HG02623 (cell line): ENCODE results near the gene TRIM44.
"Not testable (repeated sequence)": the region's sequence is repeated elsewhere in the genome, so short reads cannot be mapped to it uniquely, and the experiment has no call there.

Experiments
- ATAC-seq: cut with Tn5 transposase; IDR thresholded peaks from one replicate; pipeline ENCODE4 v1.9.1; 2021; ENCODE audit warnings: moderate library complexity; ENCODE audit not compliant: unreplicated experiment

The TRIM44 gene

DNA sequence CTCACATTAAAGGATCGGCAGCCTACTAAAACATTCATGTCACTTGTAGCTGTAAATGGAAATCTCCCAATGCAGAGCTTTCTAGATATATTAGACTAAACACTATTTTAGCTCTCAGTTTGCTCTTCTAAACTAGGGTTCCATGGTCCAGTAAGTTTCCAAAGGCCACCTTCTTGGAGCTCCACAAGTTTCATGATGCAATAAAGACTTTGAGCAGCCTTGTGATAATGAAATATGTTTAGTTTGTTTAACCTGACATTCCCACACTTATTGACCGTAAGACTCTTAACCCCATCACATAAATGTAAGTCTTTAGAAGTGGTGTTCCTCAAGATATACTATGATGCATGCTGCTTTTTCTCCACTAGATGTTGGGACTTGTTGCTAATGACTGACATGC lies 87.7 kb downstream of the TRIM44 start:
- no peak for ATAC-seq

- no peak for ATAC-seq
These were observed 88.5 kb downstream of the TRIM44 start for GRCh38 chr11:35750981-35751663.

GRCh38 chr11:35751664-35752061 lies 89.1 kb downstream of the TRIM44 start:
- ATAC-seq = no peak

- ATAC-seq = no peak
These were observed 89.5 kb downstream of the TRIM44 start for GRCh38 chr11:35752115-35752514.

DNA sequence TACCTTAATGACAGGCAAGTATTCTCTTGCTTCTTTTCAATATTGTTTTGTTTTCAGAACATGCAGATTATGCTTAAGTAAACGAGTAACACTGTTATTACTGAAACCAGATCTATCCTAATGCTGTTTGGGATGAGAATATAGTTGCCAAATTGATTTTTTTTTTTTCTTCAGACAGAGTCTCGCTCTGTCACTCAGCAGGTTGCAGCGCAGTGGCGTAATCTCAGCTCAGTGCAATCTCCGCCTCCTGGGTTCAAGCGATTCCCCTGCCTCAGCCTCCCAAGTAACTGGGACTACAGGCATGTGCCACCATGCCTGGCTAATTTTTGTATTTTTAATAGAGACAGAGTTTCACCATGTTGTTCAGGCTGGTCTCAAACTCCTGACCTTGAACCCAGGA lies 91.0 kb downstream of the TRIM44 start:
- ATAC-seq = not testable (repeated sequence)

DNA sequence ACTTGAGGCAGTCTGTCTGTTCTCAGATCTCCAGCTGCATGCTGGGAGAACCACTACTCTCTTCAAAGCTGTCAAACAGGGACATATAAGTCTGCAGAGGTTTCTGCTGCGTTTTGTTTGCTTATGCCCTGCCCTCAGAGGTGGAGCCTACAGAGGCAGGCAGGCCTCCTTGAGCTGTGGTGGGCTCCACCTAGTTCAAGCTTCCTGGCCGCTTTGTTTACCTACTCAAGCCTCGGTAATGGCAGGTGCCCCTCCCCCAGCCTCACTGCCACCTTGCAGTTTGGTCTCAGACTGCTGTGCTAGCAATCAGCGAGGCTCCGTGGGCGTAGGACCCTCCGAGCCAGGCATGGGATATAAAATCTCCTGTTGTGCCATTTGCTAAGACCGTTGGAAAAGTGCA lies 97.4 kb downstream of the TRIM44 start:
- not testable (repeated sequence) for ATAC-seq

- no peak for ATAC-seq
These were observed 99.3 kb downstream of the TRIM44 start for GRCh38 chr11:35761899-35762298.

GRCh38 chr11:35763301-35763700 lies 100.7 kb downstream of the TRIM44 start:
- no peak for ATAC-seq

GRCh38 chr11:35763765-35764164 lies 101.2 kb downstream of the TRIM44 start:
- no peak for ATAC-seq

DNA sequence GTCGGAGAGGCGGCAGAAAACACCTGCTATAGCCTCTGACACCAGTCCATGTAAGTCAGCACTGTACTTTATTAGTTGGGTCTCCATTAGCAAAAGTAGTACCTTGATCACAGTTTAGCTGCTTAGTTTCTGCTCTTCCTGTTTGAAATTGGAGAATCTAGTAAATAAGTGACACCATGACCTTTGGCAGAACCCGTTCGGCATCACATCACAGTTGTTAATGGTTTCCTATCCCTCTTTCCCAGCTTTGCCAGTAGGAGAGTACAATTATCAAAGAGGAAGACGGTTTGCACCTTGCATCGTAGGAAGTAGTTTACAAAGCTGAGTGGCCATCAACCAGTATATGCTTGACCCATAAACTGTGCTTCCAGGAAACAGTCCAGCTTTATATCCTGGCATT lies 101.8 kb downstream of the TRIM44 start:
- no peak for ATAC-seq

DNA sequence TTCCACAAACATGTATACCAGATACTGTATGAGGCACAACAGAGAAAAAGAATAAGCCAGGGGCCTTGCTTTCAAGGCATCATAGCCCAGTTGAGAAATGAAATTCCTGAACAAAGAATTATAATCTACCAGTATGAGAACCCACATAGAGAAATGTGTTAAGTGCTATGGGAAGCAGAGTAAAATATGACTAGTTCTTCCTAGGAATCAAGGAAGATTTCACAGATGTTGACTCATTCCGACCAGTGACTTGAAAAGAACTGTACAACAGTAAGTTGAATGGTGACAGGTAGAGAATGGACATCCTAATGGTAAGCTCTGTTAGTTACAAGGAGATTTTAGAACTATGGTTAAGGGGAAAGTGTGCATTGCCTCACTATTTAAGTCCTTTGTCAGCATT lies 102.6 kb downstream of the TRIM44 start:
- no peak for ATAC-seq

DNA sequence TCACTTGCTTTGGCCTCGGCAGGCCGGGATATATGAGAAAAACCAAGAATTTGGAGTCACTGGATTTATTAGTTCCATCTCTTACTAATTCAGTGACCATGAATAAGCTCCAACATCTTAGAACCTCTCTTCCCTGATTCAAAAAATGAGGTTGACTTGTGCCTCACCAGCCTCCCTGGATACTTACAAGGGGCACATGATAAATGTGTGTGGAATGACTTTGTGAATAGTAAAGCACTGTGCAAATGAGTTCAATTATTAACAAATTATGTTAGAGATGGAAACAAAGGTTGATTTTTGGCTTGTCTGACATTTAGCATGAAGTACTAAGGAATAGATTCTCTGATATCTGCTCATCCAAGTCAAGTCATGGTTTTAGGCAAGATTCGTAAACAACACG lies 104.1 kb downstream of the TRIM44 start:
- no peak for ATAC-seq

DNA sequence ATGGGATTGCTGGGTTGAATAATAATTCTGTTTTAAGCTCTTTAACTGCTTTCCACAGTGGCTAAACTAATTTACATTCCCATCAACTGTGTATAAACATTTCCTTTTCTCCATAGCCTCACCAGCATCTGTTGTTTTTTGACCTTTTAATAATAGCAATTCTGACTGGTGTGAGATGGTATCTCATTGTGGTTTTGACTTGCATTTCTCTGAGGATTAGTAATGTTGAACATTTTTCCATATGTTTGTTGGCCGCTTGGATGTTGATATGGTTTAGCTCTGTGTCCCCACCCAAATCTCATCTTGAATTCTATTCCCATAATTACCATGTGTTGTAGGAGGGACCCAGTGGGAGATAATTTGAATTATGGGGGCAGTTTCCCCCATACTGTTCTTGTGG lies 107.8 kb downstream of the TRIM44 start:
- ATAC-seq = not testable (repeated sequence)

DNA sequence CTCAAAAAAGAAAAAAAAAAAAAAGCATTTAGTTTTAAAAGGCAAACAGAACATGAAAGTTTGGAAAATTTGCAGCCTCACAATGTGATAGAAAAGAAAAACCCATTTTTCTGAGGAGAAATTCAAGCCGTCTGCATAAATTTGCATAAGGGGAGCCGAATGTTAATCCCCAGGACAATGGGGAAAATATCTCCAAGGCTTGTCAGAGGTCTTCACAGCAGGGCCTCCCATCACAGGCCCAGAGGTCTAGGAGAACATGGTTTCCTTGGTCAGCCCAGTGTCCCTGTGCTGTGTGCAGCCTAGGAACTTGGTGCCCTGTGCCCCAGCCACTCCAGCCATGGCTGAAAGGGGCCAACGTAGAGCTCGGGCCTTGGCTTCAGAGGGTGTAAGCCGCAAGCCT lies 109.1 kb downstream of the TRIM44 start:
- ATAC-seq = no peak

- not testable (repeated sequence) for ATAC-seq
These were observed 114.7 kb downstream of the TRIM44 start for GRCh38 chr11:35777241-35777640.

DNA sequence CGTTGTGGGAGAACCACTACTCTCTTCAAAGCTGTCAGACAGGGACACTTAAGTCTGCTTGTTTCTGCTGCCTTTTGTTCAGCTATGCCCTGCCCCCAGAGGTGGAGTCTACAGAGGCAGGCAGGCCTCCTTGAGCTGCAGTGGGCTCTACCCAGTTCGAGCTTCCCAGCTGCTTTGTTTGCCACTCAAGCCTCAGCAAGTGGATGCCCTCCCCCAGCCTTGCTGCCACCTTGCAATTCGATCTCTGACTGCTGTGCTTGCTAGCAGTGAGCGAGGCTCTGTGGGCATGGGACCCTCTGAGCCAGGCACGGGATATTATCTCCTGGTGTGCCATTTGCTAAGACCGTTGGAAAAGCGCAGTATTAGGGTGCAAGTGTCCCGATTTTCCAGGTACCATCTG lies 116.4 kb downstream of the TRIM44 start:
- ATAC-seq = not testable (repeated sequence)

DNA sequence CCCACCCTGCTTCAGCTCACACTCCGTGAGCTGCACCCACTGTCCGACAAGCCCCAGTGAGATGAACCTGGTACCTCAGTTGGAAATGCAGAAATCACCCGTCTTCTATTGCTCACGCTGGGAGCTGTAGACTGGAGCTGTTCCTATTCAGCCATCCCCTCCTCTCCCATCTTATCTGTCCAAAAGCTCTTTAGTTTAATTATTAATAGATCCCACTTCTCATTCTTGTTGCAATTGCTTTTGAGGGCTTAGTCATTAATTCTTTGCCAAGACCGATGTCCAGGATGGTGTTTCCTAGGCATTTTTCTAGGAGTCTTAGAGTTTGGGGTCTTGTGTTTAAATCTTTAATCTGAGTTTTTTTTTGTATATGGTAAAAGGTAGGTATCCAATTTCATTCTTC lies 116.8 kb downstream of the TRIM44 start:
- no peak for ATAC-seq

- no peak for ATAC-seq
These were observed 118.6 kb downstream of the TRIM44 start for GRCh38 chr11:35780951-35781860.

- ATAC-seq = no peak
These were observed 119.4 kb downstream of the TRIM44 start for GRCh38 chr11:35781861-35782470.

DNA sequence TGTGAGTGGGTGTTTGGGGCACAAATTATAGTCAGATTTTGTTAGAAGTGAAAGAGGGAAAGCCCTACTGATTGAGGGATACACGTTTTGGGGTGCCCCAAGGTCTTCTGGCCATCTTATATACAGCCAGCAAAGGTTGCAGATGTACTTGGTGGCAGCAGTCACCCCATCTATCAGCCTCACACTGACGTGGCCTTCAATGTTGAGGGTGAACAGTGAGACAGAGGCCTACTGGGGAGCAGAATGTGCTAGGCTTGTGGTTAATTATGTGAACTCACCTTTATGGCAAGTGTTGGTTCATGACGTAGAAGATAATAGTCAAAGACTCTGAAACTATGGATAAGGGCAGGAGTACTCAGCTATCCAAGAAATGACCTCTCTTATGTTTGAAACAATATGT lies 121.2 kb downstream of the TRIM44 start:
- no peak for ATAC-seq

GRCh38 chr11:35784699-35785098 lies 122.1 kb downstream of the TRIM44 start:
- ATAC-seq = no peak
